GM08714 (cell line): Measurements from ENCODE around the gene NRXN3.

Experiments
- H3K4me3 ChIP-seq: fragments of 200-500 bp; sonication (Bioruptor generic); 2 replicates; pipeline ENCODE4 v1.5.1; 2014; ENCODE audit warnings: mild to moderate bottlenecking, low read length, inconsistent platforms
- ZNF274 ChIP-seq: IDR thresholded peaks from 2 replicates; pipeline ENCODE4 v1.6.1; 2012; ENCODE audit warnings: mild to moderate bottlenecking, low read depth, low read length

NRXN3 gene

GRCh38 chr14:79629411-79630287 lies 1459.5 kb downstream of the NRXN3 start:
- H3K4me3 ChIP-seq = no peak overlapping the region

DNA sequence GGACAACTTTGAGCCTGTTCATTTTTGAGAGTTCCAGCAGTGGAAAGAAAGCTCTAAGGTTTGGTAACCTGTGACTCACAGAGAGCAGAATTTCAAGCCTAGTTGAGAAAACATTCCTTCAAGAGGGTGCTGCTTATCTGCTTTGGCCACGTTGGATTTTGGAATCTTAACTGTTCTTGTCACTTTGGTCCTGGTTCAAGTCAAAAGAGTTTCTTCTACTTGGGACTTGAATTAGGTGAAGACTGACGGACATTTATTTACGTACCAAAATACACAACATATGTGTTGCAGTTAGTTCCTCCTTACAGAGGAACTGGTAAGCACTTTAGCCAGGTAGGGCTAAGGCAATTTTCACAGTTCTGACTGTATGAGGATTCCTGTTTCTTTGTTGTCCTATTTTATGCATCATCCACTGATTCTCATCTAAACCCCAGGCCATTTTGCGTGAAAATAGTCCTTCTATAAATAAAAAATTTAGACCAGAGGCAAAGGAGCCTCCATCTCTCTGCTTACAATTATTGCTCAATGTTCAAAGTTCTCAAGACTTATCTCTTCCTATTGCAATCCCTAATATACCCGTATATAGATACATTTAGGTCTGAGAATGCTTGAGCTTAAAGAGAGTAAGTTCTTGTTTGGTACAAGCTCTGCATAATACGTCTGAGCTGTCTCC lies 1460.3 kb downstream of the NRXN3 start:
- no peak overlapping the region for H3K4me3 ChIP-seq
- no peak for TF ChIP-seq ZNF274

More at GRCh38 chr14:79629411-79630287, 1459.5 kb downstream of the NRXN3 start:
- TF ChIP-seq ZNF274 = no peak

GRCh38 chr14:79631276-79631675 lies 1461.1 kb downstream of the NRXN3 start:
- no peak overlapping the region for H3K4me3 ChIP-seq
- no peak for TF ChIP-seq ZNF274

DNA sequence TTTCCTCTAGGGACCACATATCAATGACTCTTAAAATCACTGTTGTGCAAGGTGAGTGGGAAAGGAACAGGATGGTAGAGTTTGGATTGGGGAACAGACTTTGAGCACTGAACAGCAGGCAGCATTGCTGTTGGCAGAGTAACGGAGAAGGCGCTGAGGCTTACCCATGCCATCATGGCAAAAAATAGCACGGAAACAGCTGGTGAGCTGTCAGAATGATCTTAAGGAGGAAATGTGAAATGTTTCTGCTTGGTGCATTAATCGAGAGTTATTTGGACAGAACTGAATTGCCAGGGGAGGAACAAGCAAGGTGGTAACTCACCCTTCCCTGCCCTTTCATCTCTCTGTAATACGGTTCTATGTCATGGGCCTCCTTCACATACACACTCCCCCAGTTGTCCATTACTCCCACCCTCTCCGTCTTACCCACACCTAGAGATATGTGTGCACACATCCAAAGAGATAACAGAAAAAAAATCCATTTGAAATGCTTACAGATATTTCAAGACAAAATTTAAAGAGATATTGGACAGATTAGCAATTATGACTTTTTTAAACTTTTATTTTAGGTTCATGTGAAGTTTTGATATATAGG lies 1468.6 kb downstream of the NRXN3 start:
- no peak for TF ChIP-seq ZNF274
- no peak overlapping the region for H3K4me3 ChIP-seq

DNA sequence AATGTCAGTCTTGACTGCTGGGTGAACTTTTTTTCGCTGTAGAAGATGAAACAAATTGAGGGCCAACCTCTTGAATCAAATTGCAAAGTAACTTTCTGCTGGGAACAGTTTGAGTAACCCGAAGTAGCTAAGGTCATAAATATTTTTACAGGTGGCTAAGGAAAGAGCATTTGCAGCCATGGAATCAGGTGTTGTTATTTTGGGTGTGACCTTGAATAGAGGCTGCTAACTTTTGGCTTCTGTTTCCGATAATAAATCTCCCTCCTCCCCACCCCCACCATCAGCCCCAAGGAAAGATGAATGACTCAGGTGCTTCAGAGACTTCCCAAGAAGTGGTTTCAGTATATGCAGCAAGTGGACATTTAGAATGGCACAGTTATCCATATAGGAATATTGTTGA lies 1469.4 kb downstream of the NRXN3 start:
- no peak overlapping the region for H3K4me3 ChIP-seq
- no peak for TF ChIP-seq ZNF274

GRCh38 chr14:79641371-79641770 lies 1471.2 kb downstream of the NRXN3 start:
- H3K4me3 ChIP-seq = no peak overlapping the region
- no peak for TF ChIP-seq ZNF274

DNA sequence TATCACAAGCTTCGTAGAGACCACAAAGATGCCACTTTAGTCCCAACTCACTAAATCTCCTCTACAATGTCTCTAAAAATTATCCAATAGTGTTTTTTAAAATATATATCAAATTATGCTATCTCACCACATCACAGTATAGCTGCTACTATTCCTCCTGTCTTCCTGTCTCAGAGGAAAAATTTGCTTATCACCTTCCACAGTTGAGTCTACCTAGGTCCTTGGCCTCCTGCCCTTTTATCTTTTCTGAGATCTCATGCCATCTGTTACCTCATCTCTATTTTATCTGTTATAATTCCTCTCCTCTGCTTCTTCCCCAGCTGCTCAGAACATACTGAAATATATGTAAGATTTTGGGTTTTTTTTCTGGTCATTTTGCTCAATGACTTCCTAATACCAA lies 1473.0 kb downstream of the NRXN3 start:
- no peak overlapping the region for H3K4me3 ChIP-seq
- no peak for TF ChIP-seq ZNF274

DNA sequence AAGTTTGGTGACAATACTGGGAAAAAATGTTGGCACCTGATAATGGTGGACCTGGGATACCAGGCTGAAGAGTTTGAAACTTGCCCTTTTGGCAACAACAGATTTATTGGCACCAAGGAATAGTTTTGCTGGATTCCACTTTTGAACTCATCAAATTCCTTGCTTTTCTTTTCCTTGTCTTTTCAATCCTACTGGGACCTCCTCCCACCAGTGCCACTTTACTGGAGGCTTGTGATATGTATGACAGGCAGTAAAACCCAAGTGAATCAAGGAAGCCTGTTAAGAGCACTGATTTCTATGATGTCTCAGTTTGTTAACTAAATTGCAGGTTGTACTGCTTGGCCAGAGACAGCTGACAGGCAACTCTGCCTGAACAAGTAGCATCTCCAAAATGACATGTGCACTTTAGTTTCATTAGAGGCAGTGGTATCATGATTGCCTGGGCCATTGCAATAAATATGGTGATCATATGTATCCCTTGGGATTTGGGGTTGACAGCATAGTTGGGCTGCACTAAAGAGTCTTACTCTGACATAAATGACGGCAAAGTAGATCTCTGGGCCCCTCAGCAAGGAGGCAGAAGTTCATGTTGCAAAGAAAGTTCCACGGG lies 1475.7 kb downstream of the NRXN3 start:
- TF ChIP-seq ZNF274 = no peak
- no peak overlapping the region for H3K4me3 ChIP-seq

GRCh38 chr14:79649856-79650255 lies 1479.7 kb downstream of the NRXN3 start:
- TF ChIP-seq ZNF274 = no peak
- no peak overlapping the region for H3K4me3 ChIP-seq

DNA sequence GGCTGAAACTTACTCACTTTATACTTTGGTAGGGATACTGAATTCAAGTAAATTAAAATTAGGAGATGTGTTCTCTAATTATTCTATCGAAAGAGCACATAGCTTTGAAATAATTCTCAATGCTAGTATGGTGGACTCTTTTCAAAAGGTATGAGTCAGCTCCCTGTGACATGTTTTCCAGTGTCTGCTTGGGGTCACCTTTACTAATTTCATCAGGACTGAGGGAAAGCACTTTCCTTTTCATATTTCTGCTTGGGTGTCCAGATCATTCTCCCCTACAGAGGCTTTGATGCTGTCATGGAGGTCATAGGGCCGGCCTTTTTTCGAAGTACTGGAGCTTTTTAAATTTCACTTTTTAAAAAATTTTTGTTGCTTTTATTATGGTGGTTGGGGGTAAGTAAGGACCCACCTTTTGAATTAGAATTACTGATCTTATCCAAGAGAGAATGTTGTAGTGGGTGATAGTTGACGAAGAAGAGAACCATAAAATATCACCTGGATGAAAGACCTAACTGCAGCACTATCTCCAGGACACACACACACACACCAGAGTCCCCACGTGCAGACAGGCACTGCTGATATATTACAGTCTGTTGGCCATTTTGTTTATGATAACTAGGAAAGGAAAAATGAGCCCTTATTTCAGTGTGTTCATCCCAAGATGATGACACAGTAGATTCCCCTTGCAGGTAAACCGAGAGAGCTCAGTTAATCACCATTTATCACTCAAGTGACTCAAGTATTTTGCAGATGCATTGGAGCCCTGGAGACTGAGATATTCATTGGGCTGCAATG lies 1482.5 kb downstream of the NRXN3 start:
- TF ChIP-seq ZNF274 = no peak

GRCh38 chr14:79656056-79656455 lies 1485.9 kb downstream of the NRXN3 start:
- no peak for TF ChIP-seq ZNF274

More for the DNA sequence above, 1482.5 kb downstream of the NRXN3 start:
- no peak overlapping the region for H3K4me3 ChIP-seq

GRCh38 chr14:79656496-79656895 lies 1486.3 kb downstream of the NRXN3 start:
- H3K4me3 ChIP-seq = no peak overlapping the region
- TF ChIP-seq ZNF274 = no peak

More at GRCh38 chr14:79656056-79656455, 1485.9 kb downstream of the NRXN3 start:
- H3K4me3 ChIP-seq = no peak overlapping the region

GRCh38 chr14:79658221-79658620 lies 1488.0 kb downstream of the NRXN3 start:
- no peak for TF ChIP-seq ZNF274
- no peak overlapping the region for H3K4me3 ChIP-seq
